ENCODE measurements around the gene CSMD2. TPM values are rescaled to one million over a fixed set of nuclear protein-coding genes. Genes with fewer than 3 reads are reported as not detected.

Gene CSMD2
- total RNA-seq, 1 experiment from 2014 or later: 2.8 TPM

- TF ChIP-seq EZH2 (IDR thresholded peaks at IDR 0.05; ENCODE audit: borderline replicate concordance, low read depth, low read length, poor library complexity, severe bottlenecking): no peak
- POLR2A ChIA-PET (ENCODE audit: low non-redundant PET): no interaction called here
Measured at GRCh38 chr1:33472269-33472980, 692.6 kb downstream of the CSMD2 start, which contains the start of gene ZSCAN20. TSS of gene ZSCAN20 (plus strand) at chr1:33472645. CDS start at chr1:33479289, 6,644 bp downstream.

GRCh38 chr1:33471416-33471815 is 693.6 kb downstream of the CSMD2 start:
- TF ChIP-seq EZH2 (IDR thresholded peaks at IDR 0.05; ENCODE audit: borderline replicate concordance, low read depth, low read length, poor library complexity, severe bottlenecking) (no peak), CTCF (conservative IDR thresholded peaks at IDR 0.05; ENCODE audit: low read depth, low read length) (no peak)
- Histone ChIP-seq H3K4me1 (ENCODE audit: insufficient read depth, low read length, poor library complexity, severe bottlenecking) (peaks cover 12% of the 10 kb centered on the region), H3K4me3 (ENCODE audit: low read depth, low read length, poor library complexity, severe bottlenecking) (no peak overlapping the region), H3K9me3 (ENCODE audit: low read depth, low read length, poor library complexity, severe bottlenecking) (no peaks in the 10 kb centered on the region), H3K27ac (ENCODE audit: low read depth, low read length, poor library complexity, severe bottlenecking) (no peak overlapping the region), H3K36me3 (ENCODE audit: insufficient read depth, low read length, poor library complexity, severe bottlenecking) (no peaks in the 10 kb centered on the region), H3K27me3 (replicated peaks; ENCODE audit: insufficient read depth, low read depth, low read length, poor library complexity) (no peaks in the 10 kb centered on the region)
- no peak for DNase-seq (ENCODE audit: low spot score)
- intact Hi-C loops (cut with micrococcal nuclease; ENCODE audit: unreplicated experiment): loop anchor here (2.0 to 5.0 kb wide), 4 partner anchors 104 to 377 kb away; no protein-coding TSS in a partner anchor
- POLR2A ChIA-PET (ENCODE audit: low non-redundant PET): no interaction called here
- CTCF ChIA-PET: interaction anchor here (3.2 kb wide), 1 partner anchor 176 kb away, joined by 34 read pairs; no protein-coding TSS in a partner anchor
- no TSS peak for BruUV-seq (replicated peaks)

More at GRCh38 chr1:33472269-33472980, 692.6 kb downstream of the CSMD2 start, which contains the start of gene ZSCAN20:
- peak; percentile 99 for DNase-seq (ENCODE audit: low spot score)
- peaks cover 12% of the 10 kb centered on the region for H3K4me1 ChIP-seq (ENCODE audit: insufficient read depth, low read length, poor library complexity, severe bottlenecking)
- H3K4me3 ChIP-seq (ENCODE audit: low read depth, low read length, poor library complexity, severe bottlenecking): peak within 1 kb of the TSS; percentile 70
- CTCF ChIA-PET: interaction anchor here (0.6 to 3.2 kb wide), 3 partner anchors 108 to 345 kb away, joined by 5 to 34 read pairs (median 7); no protein-coding TSS in a partner anchor
- BruUV-seq (replicated peaks): no TSS peak
- H3K27me3 ChIP-seq (replicated peaks; ENCODE audit: insufficient read depth, low read depth, low read length, poor library complexity): no peaks in the 10 kb centered on the region
- H3K36me3 ChIP-seq (ENCODE audit: insufficient read depth, low read length, poor library complexity, severe bottlenecking): no peaks in the 10 kb centered on the region
- intact Hi-C loops (cut with micrococcal nuclease; ENCODE audit: unreplicated experiment): loop anchor here (2.0 to 5.0 kb wide), 3 partner anchors 105 to 346 kb away; no protein-coding TSS in a partner anchor
- peak within 1 kb of the TSS; percentile 76 for H3K27ac ChIP-seq (ENCODE audit: low read depth, low read length, poor library complexity, severe bottlenecking)
- no peaks in the 10 kb centered on the region for H3K9me3 ChIP-seq (ENCODE audit: low read depth, low read length, poor library complexity, severe bottlenecking)

- H3K27me3 ChIP-seq (replicated peaks; ENCODE audit: insufficient read depth, low read depth, low read length, poor library complexity): no peaks in the 10 kb centered on the region
- no TSS peak for BruUV-seq (replicated peaks)
- peaks cover 12% of the 10 kb centered on the region for H3K4me1 ChIP-seq (ENCODE audit: insufficient read depth, low read length, poor library complexity, severe bottlenecking)
- H3K4me3 ChIP-seq (ENCODE audit: low read depth, low read length, poor library complexity, severe bottlenecking): no peak overlapping the region
- intact Hi-C loops (cut with micrococcal nuclease; ENCODE audit: unreplicated experiment): loop anchor here (2.0 to 5.0 kb wide), 4 partner anchors 103 to 376 kb away; no protein-coding TSS in a partner anchor
- ChIA-PET CTCF (interaction anchor here (0.5 to 3.2 kb wide), 2 partner anchors 8 to 175 kb away, joined by 4 to 34 read pairs; no protein-coding TSS in a partner anchor), POLR2A (ENCODE audit: low non-redundant PET) (no interaction called here)
- H3K9me3 ChIP-seq (ENCODE audit: low read depth, low read length, poor library complexity, severe bottlenecking): no peaks in the 10 kb centered on the region
- no peak overlapping the region for H3K27ac ChIP-seq (ENCODE audit: low read depth, low read length, poor library complexity, severe bottlenecking)
- DNase-seq (ENCODE audit: low spot score): peak; percentile 88
- no peaks in the 10 kb centered on the region for H3K36me3 ChIP-seq (ENCODE audit: insufficient read depth, low read length, poor library complexity, severe bottlenecking)
- TF ChIP-seq EZH2 (IDR thresholded peaks at IDR 0.05; ENCODE audit: borderline replicate concordance, low read depth, low read length, poor library complexity, severe bottlenecking) (no peak), CTCF (conservative IDR thresholded peaks at IDR 0.05; ENCODE audit: low read depth, low read length) (peak; percentile 87)
Measured at GRCh38 chr1:33470495-33471012, 694.5 kb downstream of the CSMD2 start.
